ENCODE results near the gene LANCL2. TPM values are rescaled to one million over a fixed set of nuclear protein-coding genes. Genes with fewer than 3 reads are reported as not detected.

Gene LANCL2
- total and polyA plus RNA-seq, 2 experiments from 2014 or later: 7.3 to 10.7 TPM

DNA sequence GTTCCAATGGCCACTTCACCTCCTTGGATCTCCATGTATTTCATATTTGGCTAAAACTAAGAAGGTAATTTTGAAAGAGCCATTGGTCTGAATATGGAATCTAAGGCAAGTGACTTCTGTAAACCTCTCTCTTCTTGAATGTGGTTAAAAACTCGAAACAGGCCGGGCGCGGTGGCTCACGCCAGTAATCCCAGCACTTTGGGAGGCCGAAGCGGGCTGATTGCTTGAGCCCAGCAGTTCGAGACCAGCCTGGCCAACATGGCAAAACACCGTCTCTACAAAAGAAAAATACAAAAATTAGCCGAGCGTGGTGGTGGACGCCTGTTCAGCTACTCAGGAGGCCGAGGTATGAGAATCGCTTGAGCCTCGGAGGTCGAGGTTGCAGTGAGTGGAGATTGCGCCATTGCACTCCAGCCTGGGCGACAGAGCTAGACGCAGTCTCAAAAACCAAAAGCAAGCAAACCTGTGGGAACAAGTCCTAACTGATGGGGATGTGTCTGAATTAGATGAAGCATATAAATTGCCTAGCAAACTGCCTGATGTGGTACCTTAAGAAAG, 2.2 kb downstream of the LANCL2 start:
- Mint-ChIP-seq H3K27ac (peak overlapping the region; percentile 98), H3K4me1 (peaks cover 19% of the 10 kb centered on the region), H3K9me3 (no peaks in the 10 kb centered on the region), H3K4me3 (peak overlapping the region; percentile 94), H3K27me3 (ENCODE audit: insufficient read depth, low read depth, poor library complexity) (peaks cover 10% of the 10 kb centered on the region), H3K36me3 (ENCODE audit: low read depth) (peaks cover 8% of the 10 kb centered on the region; the same call in 2 of the 3 replicates)
- H2AFZ ChIP-seq: no peak overlapping the region
- TF ChIP-seq ZNF331 (CRISPR knock-in tag; IDR thresholded peaks at IDR 0.05; ENCODE audit: low read depth): no peak
- no peak for TF ChIP-seq CREB1 (CRISPR knock-in tag; IDR thresholded peaks at IDR 0.05; ENCODE audit: low read depth)
- TF ChIP-seq ZNF114 (CRISPR knock-in tag; IDR thresholded peaks at IDR 0.05): no peak
- no peak for TF ChIP-seq EZH2 (IDR thresholded peaks at IDR 0.05; ENCODE audit: low read depth, unreplicated experiment)
- TF ChIP-seq JUNB (IDR thresholded peaks at IDR 0.05; ENCODE audit: unreplicated experiment): no peak
- no peak for TF ChIP-seq POLR2AphosphoS5 (IDR thresholded peaks at IDR 0.05; ENCODE audit: low read depth)
- no peak for TF ChIP-seq EZH2phosphoT487 (IDR thresholded peaks at IDR 0.05; ENCODE audit: unreplicated experiment)
- TF ChIP-seq, protein P1, sequence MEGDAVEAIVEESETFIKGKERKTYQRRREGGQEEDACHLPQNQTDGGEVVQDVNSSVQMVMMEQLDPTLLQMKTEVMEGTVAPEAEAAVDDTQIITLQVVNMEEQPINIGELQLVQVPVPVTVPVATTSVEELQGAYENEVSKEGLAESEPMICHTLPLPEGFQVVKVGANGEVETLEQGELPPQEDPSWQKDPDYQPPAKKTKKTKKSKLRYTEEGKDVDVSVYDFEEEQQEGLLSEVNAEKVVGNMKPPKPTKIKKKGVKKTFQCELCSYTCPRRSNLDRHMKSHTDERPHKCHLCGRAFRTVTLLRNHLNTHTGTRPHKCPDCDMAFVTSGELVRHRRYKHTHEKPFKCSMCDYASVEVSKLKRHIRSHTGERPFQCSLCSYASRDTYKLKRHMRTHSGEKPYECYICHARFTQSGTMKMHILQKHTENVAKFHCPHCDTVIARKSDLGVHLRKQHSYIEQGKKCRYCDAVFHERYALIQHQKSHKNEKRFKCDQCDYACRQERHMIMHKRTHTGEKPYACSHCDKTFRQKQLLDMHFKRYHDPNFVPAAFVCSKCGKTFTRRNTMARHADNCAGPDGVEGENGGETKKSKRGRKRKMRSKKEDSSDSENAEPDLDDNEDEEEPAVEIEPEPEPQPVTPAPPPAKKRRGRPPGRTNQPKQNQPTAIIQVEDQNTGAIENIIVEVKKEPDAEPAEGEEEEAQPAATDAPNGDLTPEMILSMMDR (conservative IDR thresholded peaks at IDR 0.05; ENCODE audit: low read depth in 2 of 2): no peak
- TF ChIP-seq STAT1 (IDR thresholded peaks at IDR 0.05; ENCODE audit: unreplicated experiment): no peak
- TF ChIP-seq NANOG (IDR thresholded peaks at IDR 0.05; ENCODE audit: borderline replicate concordance): no peak
- TF ChIP-seq, protein P2, sequence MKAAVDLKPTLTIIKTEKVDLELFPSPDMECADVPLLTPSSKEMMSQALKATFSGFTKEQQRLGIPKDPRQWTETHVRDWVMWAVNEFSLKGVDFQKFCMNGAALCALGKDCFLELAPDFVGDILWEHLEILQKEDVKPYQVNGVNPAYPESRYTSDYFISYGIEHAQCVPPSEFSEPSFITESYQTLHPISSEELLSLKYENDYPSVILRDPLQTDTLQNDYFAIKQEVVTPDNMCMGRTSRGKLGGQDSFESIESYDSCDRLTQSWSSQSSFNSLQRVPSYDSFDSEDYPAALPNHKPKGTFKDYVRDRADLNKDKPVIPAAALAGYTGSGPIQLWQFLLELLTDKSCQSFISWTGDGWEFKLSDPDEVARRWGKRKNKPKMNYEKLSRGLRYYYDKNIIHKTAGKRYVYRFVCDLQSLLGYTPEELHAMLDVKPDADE (IDR thresholded peaks at IDR 0.05): no peak
- TF ChIP-seq, protein P3, sequence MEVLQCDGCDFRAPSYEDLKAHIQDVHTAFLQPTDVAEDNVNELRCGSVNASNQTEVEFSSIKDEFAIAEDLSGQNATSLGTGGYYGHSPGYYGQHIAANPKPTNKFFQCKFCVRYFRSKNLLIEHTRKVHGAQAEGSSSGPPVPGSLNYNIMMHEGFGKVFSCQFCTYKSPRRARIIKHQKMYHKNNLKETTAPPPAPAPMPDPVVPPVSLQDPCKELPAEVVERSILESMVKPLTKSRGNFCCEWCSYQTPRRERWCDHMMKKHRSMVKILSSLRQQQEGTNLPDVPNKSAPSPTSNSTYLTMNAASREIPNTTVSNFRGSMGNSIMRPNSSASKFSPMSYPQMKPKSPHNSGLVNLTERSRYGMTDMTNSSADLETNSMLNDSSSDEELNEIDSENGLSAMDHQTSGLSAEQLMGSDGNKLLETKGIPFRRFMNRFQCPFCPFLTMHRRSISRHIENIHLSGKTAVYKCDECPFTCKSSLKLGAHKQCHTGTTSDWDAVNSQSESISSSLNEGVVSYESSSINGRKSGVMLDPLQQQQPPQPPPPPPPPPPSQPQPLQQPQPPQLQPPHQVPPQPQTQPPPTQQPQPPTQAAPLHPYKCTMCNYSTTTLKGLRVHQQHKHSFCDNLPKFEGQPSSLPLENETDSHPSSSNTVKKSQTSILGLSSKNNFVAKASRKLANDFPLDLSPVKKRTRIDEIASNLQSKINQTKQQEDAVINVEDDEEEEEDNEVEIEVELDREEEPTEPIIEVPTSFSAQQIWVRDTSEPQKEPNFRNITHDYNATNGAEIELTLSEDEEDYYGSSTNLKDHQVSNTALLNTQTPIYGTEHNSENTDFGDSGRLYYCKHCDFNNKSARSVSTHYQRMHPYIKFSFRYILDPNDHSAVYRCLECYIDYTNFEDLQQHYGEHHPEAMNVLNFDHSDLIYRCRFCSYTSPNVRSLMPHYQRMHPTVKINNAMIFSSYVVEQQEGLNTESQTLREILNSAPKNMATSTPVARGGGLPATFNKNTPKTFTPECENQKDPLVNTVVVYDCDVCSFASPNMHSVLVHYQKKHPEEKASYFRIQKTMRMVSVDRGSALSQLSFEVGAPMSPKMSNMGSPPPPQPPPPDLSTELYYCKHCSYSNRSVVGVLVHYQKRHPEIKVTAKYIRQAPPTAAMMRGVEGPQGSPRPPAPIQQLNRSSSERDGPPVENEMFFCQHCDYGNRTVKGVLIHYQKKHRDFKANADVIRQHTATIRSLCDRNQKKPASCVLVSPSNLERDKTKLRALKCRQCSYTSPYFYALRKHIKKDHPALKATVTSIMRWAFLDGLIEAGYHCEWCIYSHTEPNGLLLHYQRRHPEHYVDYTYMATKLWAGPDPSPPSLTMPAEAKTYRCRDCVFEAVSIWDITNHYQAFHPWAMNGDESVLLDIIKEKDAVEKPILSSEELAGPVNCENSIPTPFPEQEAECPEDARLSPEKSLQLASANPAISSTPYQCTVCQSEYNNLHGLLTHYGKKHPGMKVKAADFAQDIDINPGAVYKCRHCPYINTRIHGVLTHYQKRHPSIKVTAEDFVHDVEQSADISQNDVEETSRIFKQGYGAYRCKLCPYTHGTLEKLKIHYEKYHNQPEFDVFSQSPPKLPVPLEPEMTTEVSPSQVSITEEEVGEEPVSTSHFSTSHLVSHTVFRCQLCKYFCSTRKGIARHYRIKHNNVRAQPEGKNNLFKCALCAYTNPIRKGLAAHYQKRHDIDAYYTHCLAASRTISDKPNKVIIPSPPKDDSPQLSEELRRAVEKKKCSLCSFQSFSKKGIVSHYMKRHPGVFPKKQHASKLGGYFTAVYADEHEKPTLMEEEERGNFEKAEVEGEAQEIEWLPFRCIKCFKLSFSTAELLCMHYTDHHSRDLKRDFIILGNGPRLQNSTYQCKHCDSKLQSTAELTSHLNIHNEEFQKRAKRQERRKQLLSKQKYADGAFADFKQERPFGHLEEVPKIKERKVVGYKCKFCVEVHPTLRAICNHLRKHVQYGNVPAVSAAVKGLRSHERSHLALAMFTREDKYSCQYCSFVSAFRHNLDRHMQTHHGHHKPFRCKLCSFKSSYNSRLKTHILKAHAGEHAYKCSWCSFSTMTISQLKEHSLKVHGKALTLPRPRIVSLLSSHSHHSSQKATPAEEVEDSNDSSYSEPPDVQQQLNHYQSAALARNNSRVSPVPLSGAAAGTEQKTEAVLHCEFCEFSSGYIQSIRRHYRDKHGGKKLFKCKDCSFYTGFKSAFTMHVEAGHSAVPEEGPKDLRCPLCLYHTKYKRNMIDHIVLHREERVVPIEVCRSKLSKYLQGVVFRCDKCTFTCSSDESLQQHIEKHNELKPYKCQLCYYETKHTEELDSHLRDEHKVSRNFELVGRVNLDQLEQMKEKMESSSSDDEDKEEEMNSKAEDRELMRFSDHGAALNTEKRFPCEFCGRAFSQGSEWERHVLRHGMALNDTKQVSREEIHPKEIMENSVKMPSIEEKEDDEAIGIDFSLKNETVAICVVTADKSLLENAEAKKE (CRISPR knock-in tag; IDR thresholded peaks at IDR 0.05): no peak
- TF ChIP-seq, protein P4, sequence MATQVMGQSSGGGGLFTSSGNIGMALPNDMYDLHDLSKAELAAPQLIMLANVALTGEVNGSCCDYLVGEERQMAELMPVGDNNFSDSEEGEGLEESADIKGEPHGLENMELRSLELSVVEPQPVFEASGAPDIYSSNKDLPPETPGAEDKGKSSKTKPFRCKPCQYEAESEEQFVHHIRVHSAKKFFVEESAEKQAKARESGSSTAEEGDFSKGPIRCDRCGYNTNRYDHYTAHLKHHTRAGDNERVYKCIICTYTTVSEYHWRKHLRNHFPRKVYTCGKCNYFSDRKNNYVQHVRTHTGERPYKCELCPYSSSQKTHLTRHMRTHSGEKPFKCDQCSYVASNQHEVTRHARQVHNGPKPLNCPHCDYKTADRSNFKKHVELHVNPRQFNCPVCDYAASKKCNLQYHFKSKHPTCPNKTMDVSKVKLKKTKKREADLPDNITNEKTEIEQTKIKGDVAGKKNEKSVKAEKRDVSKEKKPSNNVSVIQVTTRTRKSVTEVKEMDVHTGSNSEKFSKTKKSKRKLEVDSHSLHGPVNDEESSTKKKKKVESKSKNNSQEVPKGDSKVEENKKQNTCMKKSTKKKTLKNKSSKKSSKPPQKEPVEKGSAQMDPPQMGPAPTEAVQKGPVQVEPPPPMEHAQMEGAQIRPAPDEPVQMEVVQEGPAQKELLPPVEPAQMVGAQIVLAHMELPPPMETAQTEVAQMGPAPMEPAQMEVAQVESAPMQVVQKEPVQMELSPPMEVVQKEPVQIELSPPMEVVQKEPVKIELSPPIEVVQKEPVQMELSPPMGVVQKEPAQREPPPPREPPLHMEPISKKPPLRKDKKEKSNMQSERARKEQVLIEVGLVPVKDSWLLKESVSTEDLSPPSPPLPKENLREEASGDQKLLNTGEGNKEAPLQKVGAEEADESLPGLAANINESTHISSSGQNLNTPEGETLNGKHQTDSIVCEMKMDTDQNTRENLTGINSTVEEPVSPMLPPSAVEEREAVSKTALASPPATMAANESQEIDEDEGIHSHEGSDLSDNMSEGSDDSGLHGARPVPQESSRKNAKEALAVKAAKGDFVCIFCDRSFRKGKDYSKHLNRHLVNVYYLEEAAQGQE (IDR thresholded peaks at IDR 0.05; ENCODE audit: unreplicated experiment): no peak
- ATAC-seq: no peak
- no peaks in the 10 kb centered on the region for H3K36me3 ChIP-seq (ENCODE audit: insufficient read depth)
- H3K4me3 ChIP-seq: peak overlapping the region; percentile 98
- H3K9me2 ChIP-seq (ENCODE audit: insufficient read depth): no peaks in the 10 kb centered on the region
- DNase-seq (ENCODE audit: low spot score): no peak
- H3F3A ChIP-seq (replicated peaks; ENCODE audit: low read depth): no peaks in the 10 kb centered on the region
- H4K20me1 ChIP-seq (replicated peaks; ENCODE audit: insufficient read depth): no peaks in the 10 kb centered on the region
- peak overlapping the region; percentile 96; the same call in 1 of the 2 replicates for H3K27ac ChIP-seq (ENCODE audit: low read depth)
- H3K4me1 ChIP-seq (ENCODE audit: insufficient read depth): peaks cover 6% of the 10 kb centered on the region; the same call in 1 of the 2 replicates
- H3K27me3 ChIP-seq (ENCODE audit: insufficient read depth): no peaks in the 10 kb centered on the region
- peaks cover 17% of the 10 kb centered on the region; the same call in 1 of the 2 replicates for H3K79me2 ChIP-seq (replicated peaks; ENCODE audit: insufficient read depth)
- H3K4me2 ChIP-seq: peak overlapping the region; percentile 85

Data from GM23338 (cell line).